GM18508 (cell line): Measurements from ENCODE around the gene NFATC3.
A peak's percentile ranks its signal among the peaks of the same experiment; 100 is the strongest.

ENCODE experiments used
- ATAC-seq: cut with Tn5 transposase; IDR thresholded peaks from one replicate; pipeline ENCODE4 v1.9.1; 2021; ENCODE audit warnings: moderate number of reproducible peaks; ENCODE audit not compliant: insufficient read depth, unreplicated experiment

Gene NFATC3

DNA sequence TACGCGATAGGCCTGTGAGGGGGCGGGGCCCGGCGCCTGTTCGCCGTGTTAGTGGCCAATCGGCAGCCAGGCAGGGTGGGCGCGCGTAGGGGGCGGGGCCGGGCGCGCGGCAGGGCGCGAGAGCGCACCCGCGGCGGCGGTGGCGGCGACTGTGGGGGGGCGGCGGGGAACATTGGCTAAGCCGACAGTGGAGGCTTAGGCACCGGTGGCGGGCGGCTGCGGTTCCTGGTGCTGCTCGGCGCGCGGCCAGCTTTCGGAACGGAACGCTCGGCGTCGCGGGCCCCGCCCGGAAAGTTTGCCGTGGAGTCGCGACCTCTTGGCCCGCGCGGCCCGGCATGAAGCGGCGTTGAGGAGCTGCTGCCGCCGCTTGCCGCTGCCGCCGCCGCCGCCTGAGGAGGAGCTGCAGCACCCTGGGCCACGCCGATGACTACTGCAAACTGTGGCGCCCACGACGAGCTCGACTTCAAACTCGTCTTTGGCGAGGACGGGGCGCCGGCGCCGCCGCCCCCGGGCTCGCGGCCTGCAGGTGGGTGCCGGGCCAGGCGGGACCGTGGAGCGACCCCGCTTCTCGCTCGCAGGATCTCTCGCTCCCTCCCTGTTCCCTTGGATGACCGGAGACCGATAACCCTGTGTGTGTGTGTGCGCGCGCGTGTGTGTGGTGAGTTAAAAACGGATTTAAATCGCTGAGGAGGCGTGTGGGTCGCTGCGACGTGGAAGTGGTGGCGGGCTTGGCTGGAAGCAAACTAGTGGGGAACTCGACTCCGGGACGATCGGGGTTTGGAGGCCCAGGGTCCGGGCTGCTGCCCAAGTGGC is at the start of gene NFATC3:
TSS of gene NFATC3 (plus strand) at position 112 of the 813 bp plus-strand sequence. CDS start at position 424, 312 bp downstream.
- ATAC-seq = peak; percentile 10

DNA sequence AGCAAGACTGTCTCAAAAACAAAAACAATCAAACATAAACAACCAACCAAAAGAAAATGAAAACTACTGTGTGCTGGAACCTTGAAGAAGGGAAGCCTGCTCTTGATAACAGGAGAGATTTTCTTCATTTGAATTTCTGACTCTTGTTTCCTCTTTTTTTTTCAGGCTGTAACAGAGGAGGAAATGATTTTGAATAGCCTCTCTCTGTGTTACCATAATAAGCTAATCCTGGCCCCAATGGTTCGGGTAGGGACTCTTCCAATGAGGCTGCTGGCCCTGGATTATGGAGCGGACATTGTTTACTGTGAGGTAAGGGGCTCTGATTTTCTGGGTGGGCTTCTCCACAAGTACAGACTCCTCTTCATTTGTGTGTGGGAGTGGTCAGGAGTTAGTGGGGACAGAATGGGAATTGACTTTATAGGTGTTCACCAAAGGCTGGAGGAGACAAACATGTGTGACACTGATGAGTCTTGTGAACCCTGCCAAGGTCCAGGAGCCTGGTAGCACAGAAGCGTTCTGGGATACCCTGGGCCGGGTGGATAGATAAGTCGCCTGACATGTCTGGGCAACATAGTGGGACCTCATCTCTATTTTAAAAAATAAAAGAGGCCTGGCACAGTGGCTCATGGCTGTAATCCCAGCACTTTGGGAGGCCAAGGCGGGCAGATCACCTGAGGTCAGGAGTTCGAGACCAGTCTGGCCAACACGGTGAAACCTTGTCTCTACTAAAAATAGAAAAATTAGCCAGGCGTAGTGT is 47.2 kb upstream of the NFATC3 start:
- no peak for ATAC-seq

DNA sequence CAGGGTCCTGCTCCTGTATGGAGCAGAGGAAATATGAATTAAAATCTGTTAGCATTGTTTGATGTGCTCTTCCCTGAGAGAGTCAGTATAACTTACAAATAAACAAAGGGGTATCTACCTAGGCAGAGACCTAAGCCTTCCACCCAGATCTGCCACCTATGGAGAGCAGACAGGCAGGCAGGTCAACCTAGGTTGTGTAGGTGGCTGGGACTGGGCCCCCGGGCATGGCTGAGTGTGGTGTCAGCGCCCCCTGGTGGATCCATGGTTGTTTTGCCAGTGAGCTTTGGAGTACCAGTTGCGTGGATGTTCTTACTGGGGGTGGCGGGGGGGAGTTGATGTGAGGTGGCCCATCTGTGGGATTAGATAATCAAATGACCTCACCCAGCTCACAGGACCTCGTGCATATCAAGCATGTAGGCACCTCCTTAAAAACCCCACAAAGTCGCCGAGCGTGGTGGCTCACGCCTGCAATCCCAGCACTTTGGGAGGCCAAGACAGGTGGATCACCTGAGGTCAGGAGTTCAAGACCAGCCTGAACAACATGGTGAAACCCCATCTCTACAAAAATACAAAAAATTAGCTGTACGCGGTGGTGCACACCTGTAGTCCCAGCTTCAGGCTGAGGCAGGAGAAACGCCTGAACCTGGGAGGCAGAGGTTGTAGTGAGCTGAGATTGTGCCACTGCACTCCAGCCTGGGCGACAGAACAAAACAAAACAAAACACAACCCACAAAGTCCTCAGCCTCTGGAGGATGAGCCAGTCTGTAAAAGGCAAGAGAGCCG is 44.5 kb upstream of the NFATC3 start:
- ATAC-seq = no peak

DNA sequence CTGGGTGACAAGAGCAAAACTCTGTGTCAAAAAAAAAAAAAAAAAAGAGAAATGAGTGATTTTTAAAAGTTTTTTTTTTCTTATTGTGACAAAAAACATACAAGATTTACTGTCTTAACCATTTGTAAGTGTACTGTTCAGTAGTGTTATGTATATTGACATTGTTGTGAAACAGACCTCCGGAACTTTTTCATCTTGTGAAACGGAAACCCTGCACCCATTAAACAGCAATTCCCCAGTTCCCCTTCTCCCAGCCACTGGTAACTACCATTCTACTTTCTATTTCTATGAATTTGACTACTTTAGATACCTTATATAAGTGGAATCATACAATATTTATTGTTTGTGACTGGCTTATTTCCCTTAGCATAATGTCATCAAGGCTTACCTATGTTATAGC is 43.4 kb upstream of the NFATC3 start:
- no peak for ATAC-seq

DNA sequence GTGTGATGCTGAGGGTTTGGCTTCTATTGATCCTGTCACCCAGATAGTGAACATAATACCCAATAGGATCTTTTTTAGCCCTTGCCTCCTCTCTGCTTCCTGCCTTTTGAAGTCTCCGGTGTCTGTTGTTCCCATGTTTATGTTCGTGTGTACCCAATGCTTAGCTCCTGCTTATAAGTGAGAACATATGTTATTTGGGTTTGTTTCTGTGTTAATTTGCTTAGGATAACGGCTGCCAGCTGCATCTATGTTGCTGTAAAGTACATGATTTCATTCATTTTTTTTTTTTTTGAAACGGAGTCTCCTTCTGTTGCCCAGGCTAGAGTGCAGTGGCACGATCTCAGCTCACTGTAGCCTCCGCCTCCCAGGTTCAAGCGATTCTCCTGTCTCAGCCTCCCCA is 39.1 kb upstream of the NFATC3 start:
- ATAC-seq = no peak

DNA sequence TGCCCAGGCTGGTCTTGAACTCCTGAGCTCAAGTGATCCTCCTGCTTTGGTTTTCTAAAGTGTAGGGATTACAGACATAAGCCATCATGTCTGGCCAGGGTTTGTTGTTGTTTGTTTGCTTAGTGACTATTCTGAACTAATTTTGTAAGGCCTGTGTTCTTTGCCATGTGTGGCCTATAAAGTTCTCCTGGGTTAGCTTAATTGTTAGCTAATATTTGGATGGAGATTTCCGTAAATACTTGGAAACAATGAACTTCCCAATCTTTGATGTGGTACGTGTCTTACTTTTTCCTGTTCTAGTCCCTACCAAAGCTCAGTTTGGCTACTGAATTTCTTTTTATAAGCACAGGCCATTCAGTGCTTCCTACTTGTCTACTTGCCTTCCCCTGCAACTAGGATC is 37.2 kb upstream of the NFATC3 start:
- no peak for ATAC-seq

DNA sequence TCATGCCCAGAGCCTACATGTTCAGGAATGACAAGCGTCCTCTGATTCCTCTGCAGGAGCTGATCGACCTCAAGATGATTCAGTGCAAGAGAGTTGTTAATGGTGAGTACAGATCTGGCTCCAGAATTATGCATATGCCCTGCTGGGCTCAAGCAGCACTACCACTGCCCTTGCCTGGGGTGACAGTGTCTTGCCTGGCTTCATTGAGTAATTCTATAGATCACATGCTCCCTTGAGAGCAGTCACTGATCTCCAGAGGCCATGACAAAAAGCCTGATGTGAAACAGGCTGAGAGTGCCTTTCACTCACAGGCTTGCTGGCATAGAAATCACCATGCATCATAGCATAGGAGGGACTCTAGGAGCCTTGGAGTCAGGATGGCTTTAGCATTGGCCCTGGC is 35.7 kb upstream of the NFATC3 start:
- ATAC-seq = no peak

DNA sequence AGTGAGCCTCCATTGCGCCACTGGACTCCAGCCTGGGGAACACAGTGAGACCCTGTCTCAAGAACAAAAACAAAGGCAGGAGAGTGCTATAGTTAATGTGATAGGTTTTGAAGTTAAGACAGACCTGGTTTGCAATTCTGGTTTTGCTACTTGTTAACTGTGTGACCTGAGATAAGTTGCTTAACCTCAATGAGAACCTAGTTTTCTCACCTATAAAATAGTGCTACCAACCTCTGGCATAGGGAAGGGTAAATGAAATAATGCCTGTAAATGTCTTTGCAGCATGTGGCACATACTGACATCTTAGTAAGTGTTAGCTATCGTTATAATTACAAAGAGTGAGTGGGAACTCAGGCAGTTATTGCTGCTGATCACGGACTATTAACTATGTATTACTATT is 29.8 kb upstream of the NFATC3 start:
- ATAC-seq = no peak

DNA sequence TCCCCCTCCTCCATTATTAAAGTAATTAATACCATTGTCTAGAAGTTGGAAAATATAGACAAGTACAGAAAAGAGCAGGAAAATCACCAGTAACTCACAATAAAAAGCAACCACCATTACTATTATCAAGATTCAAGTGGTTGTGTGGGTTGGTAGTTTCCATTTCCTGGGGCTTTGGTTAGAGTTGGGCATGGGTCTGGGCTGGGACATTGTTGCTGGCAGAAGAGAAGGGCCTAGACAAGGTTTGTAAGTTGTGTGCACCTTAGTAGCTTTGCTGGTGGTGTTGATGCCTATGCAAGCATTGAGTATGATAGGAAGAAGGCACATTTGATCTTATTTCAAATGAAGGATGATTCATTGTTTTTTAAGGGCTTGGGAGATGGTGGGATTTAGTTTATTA is 25.4 kb upstream of the NFATC3 start:
- no peak for ATAC-seq

DNA sequence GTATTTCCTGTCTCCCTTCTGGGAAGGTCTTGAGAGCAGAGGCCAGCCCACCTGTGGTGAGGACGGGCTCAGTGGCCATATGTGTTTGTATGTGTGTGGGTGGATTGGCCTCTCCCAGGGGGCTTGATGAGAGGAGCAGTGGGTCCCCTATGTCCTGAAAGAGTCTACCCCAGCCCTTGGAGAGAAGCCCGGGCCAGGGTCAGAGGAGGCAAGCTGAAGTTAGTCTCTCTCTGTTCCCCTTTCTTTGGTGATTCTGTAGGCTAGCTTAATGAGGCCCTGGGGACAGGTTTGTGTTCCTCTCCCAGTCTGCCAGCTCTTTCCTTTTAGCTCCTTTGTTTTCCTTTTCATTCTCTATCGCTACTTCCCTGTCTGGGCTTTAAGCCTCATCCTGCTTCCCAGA is 23.8 kb upstream of the NFATC3 start:
- no peak for ATAC-seq

DNA sequence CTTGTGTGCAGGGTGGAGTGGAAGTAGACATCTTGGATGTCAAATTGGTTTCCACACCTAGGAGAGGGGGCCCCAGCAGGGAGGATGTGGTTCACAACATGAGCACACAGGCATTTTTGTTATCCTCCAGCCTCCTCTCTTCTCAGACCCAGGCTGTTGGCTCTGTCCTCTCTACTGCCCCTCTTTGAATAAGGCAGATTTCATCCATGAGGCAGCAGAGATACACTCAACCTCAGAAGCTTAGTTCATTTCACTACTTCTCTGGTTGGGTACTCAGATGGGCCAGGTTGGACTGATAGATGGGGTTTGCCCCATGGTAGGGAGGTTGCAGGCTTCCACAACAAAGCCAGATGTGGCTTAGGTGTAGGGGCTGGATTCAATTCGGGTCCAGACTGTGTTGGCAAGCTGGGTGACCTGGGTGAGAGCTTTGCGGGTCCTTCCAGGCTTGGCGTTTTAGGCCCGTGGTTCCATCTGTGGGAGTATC is 22.2 kb upstream of the NFATC3 start:
- no peak for ATAC-seq

DNA sequence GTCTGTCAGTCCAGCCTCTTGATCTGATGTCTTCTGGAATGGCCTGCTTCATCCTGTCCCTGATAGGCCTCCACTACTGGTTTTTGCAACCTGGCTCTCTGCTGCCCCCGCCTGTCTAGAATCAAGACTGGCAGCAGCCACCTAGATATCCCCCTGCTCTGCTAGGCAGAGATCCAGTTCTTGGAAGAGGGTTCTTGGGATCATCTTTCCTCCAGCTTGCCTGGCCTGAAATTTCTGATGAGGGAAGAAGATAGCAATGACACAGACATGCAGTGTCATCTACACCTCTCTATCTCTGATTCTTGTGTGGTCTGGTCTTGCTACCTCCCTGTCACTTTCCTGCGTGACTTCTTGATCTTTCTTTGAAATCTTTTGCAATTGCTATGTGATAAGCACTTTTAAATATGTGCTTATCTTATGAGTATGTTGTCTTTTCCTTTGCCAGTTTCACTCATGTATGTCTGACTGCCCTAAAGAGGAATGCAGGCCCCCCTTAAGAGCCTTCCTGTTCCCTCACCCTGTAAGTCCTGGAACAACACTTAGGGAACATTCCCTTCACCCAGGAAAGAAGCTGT is 20.3 kb upstream of the NFATC3 start:
- ATAC-seq = no peak

DNA sequence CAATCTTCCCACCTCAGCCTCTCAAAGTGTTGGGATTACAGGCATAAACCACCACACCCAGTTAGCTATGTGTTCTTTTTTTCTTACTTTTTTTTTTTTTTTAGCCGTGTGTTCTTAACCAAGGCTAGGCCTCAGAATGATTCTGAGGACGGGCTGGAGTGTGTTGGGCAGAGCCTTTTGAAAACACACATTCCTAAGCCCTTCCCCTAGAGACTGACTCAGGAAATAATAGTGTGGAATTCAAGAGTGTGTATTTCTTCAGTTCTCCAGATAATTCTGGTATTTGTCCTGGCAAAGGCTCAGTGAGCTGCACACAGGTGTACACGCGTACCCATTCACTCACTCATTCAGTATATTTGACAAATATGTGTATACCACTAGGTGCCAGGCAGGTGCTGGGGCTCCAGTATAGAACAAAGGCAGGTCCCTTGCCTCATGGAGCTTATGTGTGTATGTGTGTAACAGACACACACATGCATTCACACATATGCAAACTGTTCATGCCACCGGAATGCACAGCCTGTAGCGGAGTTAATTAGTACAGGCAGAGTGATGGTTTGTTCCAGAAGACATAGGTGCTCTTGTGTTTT is 19.4 kb upstream of the NFATC3 start:
- no peak for ATAC-seq

DNA sequence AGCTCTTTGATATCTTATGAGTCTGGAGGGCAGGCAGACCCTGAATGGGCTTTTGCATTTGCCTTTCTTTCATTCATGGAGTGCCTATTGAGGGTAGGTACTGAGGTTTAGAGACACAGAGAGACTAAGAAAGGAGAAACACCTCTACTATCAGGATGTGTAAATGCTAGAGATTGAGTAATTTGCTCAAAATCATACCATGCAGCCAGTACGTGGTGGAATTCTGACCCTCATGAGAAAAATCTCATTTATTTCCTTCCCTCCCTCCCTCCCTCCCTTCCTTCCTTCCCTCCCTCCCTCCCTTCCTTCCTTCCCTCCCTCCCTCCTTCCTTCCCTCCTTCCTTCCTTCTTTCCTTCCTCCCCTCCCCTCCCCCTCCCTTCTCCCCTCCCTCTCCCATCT is 18.4 kb upstream of the NFATC3 start:
- no peak for ATAC-seq

DNA sequence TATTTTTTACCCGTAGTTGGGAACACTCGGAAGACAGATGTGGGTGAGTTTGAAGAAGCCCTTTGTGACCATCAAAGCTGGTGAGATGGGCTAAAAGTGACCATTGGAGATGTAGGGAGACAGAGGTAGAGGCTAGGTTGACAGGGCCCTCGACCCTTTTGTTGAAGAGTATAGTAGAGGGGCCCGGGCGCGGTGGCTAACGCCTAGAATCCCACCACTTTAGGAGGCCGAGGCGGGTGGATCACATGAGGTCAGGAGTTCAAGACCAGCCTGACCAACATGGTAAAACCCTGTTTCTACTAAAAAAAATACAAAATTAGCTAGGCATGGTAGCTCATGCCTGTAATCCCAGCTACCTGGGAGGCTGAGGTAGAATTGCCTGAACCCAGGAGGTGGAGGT is 16.2 kb upstream of the NFATC3 start:
- ATAC-seq = no peak

DNA sequence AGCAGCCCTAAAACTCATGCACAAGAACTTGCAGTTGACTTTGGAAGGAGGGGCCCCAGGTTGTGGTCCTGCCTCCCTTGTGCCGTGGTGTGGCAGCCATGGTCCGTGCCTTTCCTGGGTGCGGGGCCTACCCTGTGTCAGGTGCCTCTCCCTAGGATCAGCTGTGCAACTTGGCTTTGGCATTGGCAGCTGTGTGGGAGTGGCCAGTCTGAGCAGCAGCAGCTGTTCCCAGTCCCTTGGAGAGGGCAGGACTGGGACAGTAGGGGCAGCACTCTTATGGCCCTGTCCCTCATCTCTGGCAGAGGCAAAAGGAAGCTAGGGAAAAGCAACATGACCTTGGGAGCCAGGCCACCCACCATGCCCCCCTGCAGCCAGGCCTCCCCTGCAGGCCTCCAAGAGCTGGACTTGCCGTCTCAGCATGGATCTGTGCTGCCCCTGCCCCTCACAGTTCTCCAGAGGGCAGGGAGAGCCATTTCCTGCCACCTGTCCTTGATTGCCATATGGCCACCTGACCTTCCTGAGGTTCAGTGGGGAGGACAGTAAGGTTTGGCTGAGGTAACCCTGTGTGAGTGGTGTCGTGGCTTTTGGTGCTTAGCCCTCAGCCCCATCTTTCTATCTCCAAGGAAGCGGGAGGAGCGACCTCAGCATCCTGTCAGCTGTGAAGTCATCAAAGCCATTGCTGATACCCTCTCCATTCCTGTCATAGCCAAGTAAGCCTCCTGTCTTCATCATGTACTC is 15.5 kb upstream of the NFATC3 start:
- ATAC-seq = no peak

DNA sequence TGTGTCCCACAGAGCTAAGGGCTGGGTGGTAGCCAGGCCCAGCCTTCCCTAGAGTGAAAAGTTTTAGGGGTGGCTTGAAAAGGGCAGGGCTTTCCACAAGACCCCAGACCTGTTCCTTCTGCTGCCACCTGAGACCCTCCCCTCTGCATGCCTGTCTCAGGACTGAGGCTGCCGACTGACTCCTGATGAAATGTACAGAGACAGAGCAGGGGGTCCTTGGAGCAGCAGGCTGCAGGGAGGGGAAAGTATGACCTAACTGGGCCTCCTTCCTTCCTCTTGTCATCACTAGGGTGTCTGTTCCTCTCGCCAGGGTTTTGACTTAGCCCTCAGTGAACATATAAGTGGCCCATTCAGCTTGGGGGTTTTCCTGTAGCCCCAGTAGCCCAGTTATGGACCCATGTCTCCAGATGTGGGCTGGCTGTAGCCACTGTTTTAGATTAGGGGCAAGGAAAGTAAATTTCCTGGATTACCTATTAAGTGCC is 14.9 kb upstream of the NFATC3 start:
- no peak for ATAC-seq

DNA sequence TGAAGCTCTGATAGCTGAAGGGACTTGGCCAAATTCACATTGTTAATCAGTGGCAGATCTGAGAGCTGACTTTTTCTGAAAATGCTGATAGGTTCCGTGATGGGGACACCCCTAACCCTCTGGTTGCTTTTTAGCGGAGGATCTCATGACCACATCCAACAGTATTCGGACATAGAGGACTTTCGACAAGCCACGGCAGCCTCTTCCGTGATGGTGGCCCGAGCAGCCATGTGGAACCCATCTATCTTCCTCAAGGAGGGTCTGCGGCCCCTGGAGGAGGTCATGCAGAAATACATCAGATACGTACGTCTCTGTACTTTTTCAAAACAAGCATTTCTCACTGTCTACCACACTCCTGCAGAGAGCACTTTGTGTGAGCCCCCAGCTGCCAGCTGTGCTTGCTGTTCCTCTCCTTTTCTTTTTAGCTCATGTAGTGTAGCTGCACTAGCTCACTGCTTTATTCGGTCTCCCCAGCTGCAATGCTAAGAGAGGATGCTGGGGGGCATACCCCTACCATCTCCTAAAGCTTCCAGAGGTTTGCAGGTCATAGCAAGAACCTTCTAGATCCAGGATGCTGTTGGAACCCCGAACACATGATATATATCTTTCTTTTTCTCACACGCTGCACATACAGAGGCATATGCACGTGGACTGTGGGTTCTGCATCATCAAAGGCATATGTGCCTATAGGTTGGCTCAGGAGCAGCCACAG is 14.2 kb upstream of the NFATC3 start:
- ATAC-seq = no peak

DNA sequence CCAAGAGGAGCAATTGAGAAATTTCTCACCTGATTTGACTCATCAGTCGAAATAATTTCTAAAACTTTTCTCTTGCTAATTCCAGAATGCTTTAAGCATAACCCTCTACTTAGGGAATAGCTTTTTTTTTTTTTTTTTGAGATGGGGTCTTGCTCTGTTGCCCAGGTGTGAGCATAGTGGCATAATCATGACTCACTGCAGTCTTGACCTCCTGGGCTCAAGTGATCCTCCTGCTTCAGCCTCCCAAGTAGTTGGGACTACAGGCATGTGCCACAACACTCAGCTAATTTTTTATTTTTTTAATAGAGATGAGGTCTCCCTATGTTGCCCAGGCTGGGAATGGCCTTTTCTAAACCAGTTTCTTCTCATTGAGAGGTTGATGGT is 13.7 kb upstream of the NFATC3 start:
- ATAC-seq = no peak
